GM12891 (cell line): ENCODE measurements around the gene ACY1.
"Not testable (repeated sequence)": the region's sequence is repeated elsewhere in the genome, so short reads cannot be mapped to it uniquely, and the experiment has no call there.

ENCODE experiments used
- POLR2A ChIP-seq: IDR thresholded peaks from 2 replicates; pipeline ENCODE4 v1.6.1; 2011; ENCODE audit warnings: low read depth, low read length, control low read depth
- POLR2AphosphoS5 ChIP-seq: IDR thresholded peaks from 2 replicates; pipeline ENCODE4 v1.6.1; 2011; ENCODE audit warnings: low read depth, low read length, control low read depth

- not testable (repeated sequence) for TF ChIP-seq POLR2AphosphoS5, POLR2A
Observed at GRCh38 chr3:51990501-51990971, 7.2 kb downstream of the ACY1 start.
